Osteocyte (in vitro differentiated cells): Measurements from ENCODE around the gene RBMS2. TPM values are rescaled to one million over a fixed set of nuclear protein-coding genes. Genes with fewer than 3 reads are reported as not detected.
A peak's percentile ranks its signal among the peaks of the same experiment; 100 is the strongest.

Experiments
- DNase-seq: peaks from one replicate; pipeline ENCODE4 v3.0.0; 2021; ENCODE audit warnings: mixed read lengths; ENCODE audit not compliant: unreplicated experiment; ENCODE audit errors: extremely low spot score
- H3K27ac Mint-ChIP-seq: one replicate; pipeline ENCODE4 v1.8.0; 2021; ENCODE audit warnings: mild to moderate bottlenecking, mixed read lengths; ENCODE audit not compliant: unreplicated experiment
- H3K27me3 Mint-ChIP-seq: one replicate; pipeline ENCODE4 v1.8.0; 2021; ENCODE audit warnings: mixed read lengths; ENCODE audit not compliant: unreplicated experiment
- H3K36me3 Mint-ChIP-seq: one replicate; pipeline ENCODE4 v1.8.0; 2021; ENCODE audit warnings: mixed read lengths; ENCODE audit not compliant: unreplicated experiment
- H3K4me1 Mint-ChIP-seq: one replicate; pipeline ENCODE4 v1.8.0; 2021; ENCODE audit warnings: mixed read lengths; ENCODE audit not compliant: unreplicated experiment
- H3K4me3 Mint-ChIP-seq: one replicate; pipeline ENCODE4 v1.8.0; 2021; ENCODE audit warnings: mild to moderate bottlenecking, moderate library complexity, mixed read lengths; ENCODE audit not compliant: unreplicated experiment
- H3K9me3 Mint-ChIP-seq: one replicate; pipeline ENCODE4 v1.8.0; 2021; ENCODE audit warnings: mixed read lengths; ENCODE audit not compliant: unreplicated experiment
- CTCF ChIP-seq: fragments of 200-600 bp; sonication (generic); IDR thresholded peaks from 2 replicates; pipeline ENCODE4 v1.5.0; 2021; ENCODE audit warnings: antibody characterized with exemption, mild to moderate bottlenecking, moderate library complexity
- total RNA-seq: library from RNA; stranded (reverse); gene quantifications from 2 replicates; pipeline ENCODE4 v1.2.1, GENCODE V29; 2021

RBMS2 gene
- total RNA-seq, 1 donor from 2014 or later, result 80.0 TPM

DNA sequence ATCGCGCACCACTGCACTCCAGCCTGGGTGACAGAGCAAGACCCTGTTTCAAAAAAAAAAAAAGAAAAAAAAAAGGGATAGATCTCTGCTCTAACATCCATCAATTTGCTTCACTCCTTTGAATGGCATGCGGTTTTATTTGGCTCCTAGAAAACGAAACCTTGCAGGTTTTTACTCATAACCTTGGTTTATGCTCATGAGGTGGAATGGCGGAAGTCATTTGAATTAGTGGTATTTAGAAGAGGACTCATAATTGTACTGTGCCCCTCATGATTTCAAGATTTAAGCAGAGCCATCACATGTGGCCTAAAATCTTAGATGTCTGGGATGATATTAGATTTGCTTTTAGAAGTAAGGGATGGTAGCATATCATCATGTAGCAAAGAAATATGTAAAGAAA, 29.4 kb downstream of the RBMS2 start:
- no peaks in the 10 kb centered on the region for H3K27me3 Mint-ChIP-seq
- no peak for DNase-seq
- H3K36me3 Mint-ChIP-seq, result peaks cover 2% of the 10 kb centered on the region
- peaks cover 12% of the 10 kb centered on the region for H3K4me1 Mint-ChIP-seq
- TF ChIP-seq CTCF, result no peak
- no peaks in the 10 kb centered on the region for H3K9me3 Mint-ChIP-seq
- no peak overlapping the region for H3K4me3 Mint-ChIP-seq
- peak overlapping the region; percentile 5 for H3K27ac Mint-ChIP-seq

DNA sequence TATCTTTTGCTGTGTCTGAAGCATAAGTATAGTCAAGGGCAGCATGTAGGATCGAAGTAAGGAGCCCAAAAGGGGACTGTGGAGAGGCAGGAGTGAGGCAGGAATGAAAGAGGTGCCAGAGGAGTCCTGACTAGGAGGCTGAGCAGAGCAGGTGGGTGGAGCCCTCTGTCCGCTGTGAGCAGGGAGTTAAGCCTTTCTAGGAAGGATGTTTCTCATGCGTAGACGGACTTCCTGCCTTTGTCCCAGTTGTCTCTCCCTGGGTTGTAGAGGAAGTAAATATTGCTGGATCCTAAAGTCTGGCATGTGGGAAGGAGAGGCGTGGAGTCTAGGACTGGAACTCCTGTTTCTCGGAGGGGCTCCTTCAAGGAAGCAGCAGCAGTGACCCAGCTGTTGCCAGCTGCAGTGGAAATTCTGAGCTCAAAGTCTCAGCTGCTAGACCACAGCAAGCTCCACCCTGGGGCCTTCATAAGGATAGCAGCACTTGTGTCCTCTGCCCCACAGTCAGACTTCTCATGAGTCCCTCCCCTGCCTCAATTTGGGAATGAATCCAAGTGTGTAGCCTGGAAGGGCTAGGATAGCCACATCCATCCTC, 44.0 kb downstream of the RBMS2 start:
- no peaks in the 10 kb centered on the region for H3K9me3 Mint-ChIP-seq
- H3K4me3 Mint-ChIP-seq, result peak overlapping the region; percentile 36
- peaks cover 30% of the 10 kb centered on the region for H3K36me3 Mint-ChIP-seq
- peaks cover 15% of the 10 kb centered on the region for H3K4me1 Mint-ChIP-seq
- no peaks in the 10 kb centered on the region for H3K27me3 Mint-ChIP-seq
- no peak for TF ChIP-seq CTCF
- H3K27ac Mint-ChIP-seq, result peak overlapping the region; percentile 92
- no peak for DNase-seq

DNA sequence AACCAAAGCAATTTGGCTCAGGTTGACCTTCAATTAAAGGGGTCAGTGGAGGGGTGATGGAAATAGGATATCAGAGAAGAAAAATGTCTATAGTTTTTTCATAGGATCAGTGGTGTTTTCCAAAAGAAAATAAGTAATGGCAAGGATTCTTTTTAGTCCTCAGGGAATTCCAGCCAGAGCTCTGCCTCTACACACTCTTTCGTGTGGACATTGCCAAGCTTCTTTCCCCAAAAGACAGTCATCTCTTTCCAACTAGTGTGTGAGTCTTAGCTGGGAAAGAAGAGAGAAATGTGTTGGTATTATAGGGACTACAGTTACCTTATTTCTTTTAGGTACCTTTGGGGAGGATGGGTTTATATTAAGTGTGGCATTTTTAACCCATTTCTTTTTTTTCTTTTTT, 46.5 kb downstream of the RBMS2 start:
- DNase-seq, result no peak
- TF ChIP-seq CTCF, result no peak
- Mint-ChIP-seq H3K4me3 (no peak overlapping the region), H3K27ac (no peak overlapping the region), H3K36me3 (peaks cover 24% of the 10 kb centered on the region), H3K27me3 (no peaks in the 10 kb centered on the region), H3K4me1 (peaks cover 15% of the 10 kb centered on the region), H3K9me3 (no peaks in the 10 kb centered on the region)

DNA sequence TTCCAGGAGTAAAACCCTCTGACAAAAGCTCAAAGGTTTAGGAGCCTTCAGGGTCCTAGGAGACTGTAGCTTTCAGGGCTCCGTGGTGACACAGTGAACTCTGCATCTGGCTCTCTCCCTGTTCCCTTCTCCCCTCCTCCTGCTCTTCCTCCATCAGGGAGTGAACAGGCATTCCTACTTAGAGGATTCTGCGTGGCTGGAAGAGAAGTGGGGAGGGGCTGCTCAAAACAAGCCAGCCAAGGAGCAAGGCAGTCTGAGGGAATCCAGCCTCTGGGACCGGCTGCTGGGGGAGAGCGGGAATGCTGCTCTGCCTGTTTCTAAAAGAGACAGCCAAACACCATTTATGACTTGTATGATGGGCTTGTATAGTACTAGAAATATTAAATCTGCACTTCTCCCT, 49.5 kb downstream of the RBMS2 start:
- Mint-ChIP-seq H3K9me3 (no peaks in the 10 kb centered on the region), H3K4me1 (peaks cover 3% of the 10 kb centered on the region), H3K36me3 (peaks cover 17% of the 10 kb centered on the region), H3K4me3 (no peak overlapping the region), H3K27ac (peak overlapping the region; percentile 28), H3K27me3 (no peaks in the 10 kb centered on the region)
- TF ChIP-seq CTCF, result no peak
- DNase-seq, result no peak

DNA sequence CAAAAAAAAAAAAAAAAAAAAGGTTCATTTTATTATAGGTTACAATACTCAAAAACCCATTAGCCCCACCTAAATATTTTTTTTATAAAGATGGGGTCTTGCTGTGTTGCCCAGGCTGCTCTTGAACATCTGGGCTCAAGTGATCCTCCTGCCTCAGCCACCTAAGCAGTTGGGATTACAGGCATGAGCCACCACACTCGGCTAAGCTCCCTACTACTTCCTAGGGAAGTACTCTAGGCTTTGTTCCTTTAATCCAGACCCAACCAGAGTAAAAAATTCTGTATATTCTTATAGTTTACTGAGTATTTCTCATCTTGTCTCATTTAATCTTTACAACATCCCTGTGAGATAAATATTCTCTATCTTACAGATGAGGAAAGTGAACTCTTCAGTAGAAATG, 50.7 kb downstream of the RBMS2 start:
- Mint-ChIP-seq H3K9me3 (no peaks in the 10 kb centered on the region), H3K27ac (no peak overlapping the region), H3K4me3 (no peak overlapping the region), H3K4me1 (no peaks in the 10 kb centered on the region), H3K36me3 (peaks cover 17% of the 10 kb centered on the region), H3K27me3 (no peaks in the 10 kb centered on the region)
- no peak for DNase-seq
- TF ChIP-seq CTCF, result no peak
